Measurements from ENCODE around the gene DCAF12. TPM values are rescaled to one million over a fixed set of nuclear protein-coding genes. Genes with fewer than 3 reads are reported as not detected.

DCAF12 gene
- total and polyA plus RNA-seq, 2 of the 13 experiments (the other 11 are each of a cell fraction or from before 2014, with no cell fraction given): 26.8 to 37.4 TPM

DNA sequence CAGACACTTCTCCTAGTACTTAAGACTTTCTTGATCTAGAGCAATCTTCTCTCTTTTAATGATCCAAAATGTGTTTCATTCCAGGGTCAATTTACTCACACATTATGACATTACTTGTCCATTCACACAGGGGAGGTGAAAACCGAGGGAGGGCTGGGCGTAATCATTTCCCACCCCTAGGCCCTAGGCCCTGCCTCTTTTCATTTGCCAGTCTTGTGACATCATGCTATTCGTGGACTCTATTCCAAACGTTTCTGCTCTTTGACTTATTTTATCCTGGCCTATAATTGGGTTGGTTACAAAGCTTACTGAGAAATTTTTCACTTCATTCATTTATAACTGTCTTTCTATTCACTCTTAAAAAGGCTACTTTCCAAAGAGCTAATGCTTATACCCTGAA is 2.4 kb downstream of the DCAF12 start:
- H3K9ac ChIP-seq (ENCODE audit: insufficient read depth, low read depth, low read length): no peak overlapping the region
- ATAC-seq (no peak), DNase-seq (ENCODE audit: low spot score) (no peak), FAIRE-seq (no peak)
- peaks cover 5 to 18% of the 10 kb centered on the region in 2 experiments for H3K36me3 ChIP-seq (replicated peaks in 1 of 2; ENCODE audit: control insufficient read depth in 1 of 2, insufficient read depth in 2 of 2, low read length in 2 of 2)
- H3K27ac ChIP-seq (ENCODE audit: extremely low read length, insufficient read depth, low read length): no peak overlapping the region
- no peaks in the 10 kb centered on the region; a peak in 1 of 5 replicates for H3K27me3 ChIP-seq (ENCODE audit: control insufficient read depth in 1 of 2, insufficient read depth in 2 of 2, low read length in 2 of 2)
- in situ Hi-C loops (cut with HindIII; ENCODE audit: extremely low pct_ligation_motif_present, low pct_unique_long_range_greater_than_20kb): loop anchor here (10.0 kb wide), 1 partner anchor 131 kb away; no protein-coding TSS in a partner anchor
- 75% methylated on average over 4 of the region's 4 CpGs for WGBS (ENCODE audit: low lambda C conversion rate)
- H3K9me3 ChIP-seq (ENCODE audit: low read length): no peaks in the 10 kb centered on the region
- intact Hi-C loops (cut with micrococcal nuclease; ENCODE audit: unreplicated experiment): loop anchor here (2.0 kb wide), 1 partner anchor 67 kb away; no protein-coding TSS in a partner anchor
- H3K4me1 ChIP-seq (ENCODE audit: insufficient read depth, low read length): peaks cover 43% of the 10 kb centered on the region
- ChIA-PET POLR2A (interaction anchor here (0.5 kb wide), 1 partner anchor 16 kb away, joined by 3 read pairs; no protein-coding TSS in a partner anchor), CTCF (ENCODE audit: low intra/inter-chr PET ratio, low total read pairs) (no interaction called here)
- no peak overlapping the region for H3K4me3 ChIP-seq (replicated peaks in 1 of 3; ENCODE audit: insufficient read depth in 1 of 3, low read depth in 2 of 3, low read length in 3 of 3)
- H3K79me2 ChIP-seq (ENCODE audit: insufficient read depth, low read length): peaks cover 49% of the 10 kb centered on the region
- peak overlapping the region; percentile 92 for H3K4me2 ChIP-seq (ENCODE audit: low read depth, low read length)
- no peak for TF ChIP-seq ZNF569 (CRISPR knock-in tag; IDR thresholded peaks at IDR 0.05; ENCODE audit: borderline replicate concordance)
- no peak for TF ChIP-seq ZFP36L2 (CRISPR knock-in tag; IDR thresholded peaks at IDR 0.05)
- no peak for TF ChIP-seq NFAT5 (CRISPR knock-in tag; IDR thresholded peaks at IDR 0.05)
- no peak for TF ChIP-seq CREB1 (IDR thresholded peaks at IDR 0.05)
- no peak for TF ChIP-seq CREB1 (CRISPR knock-in tag; IDR thresholded peaks at IDR 0.05)
- TF ChIP-seq ATM (IDR thresholded peaks at IDR 0.05; ENCODE audit: borderline replicate concordance): no peak
- TF ChIP-seq BRD4 (CRISPR knock-in tag; IDR thresholded peaks at IDR 0.05): no peak
- no peak for TF ChIP-seq NR2F2 (IDR thresholded peaks at IDR 0.05; ENCODE audit: borderline replicate concordance, low read depth)
- no peak for TF ChIP-seq SP1 (IDR thresholded peaks at IDR 0.05)
- no peak for TF ChIP-seq SP1 (CRISPR knock-in tag; IDR thresholded peaks at IDR 0.05)
- BruUV-seq (replicated peaks): no TSS peak
- H4K20me1 ChIP-seq (ENCODE audit: insufficient read depth, low read length): 0 out of 2 replicates have a peak, but pooled peaks cover 4% of the 10 kb centered on the region
- H2AFZ ChIP-seq (ENCODE audit: low read length): no peak overlapping the region
